ENCODE measurements around the gene PCDH8. TPM values are rescaled to one million over a fixed set of nuclear protein-coding genes. Genes with fewer than 3 reads are reported as not detected.
A peak's percentile ranks its signal among the peaks of the same experiment; 100 is the strongest.

Gene PCDH8
- under 1 TPM in 3 of 4 donors, not detected in 1; 0.05 to 0.14 (median 0.07) TPM for polyA plus RNA-seq (ENCODE audit: insufficient read length in 4 of 4)

GRCh38 chr13:52848455-52849195, at the start of gene PCDH8:
PCDH8 (minus strand) TSS chr13:52848640; CDS start chr13:52848436, 204 bp downstream.
- DNase-seq (ENCODE audit: low read depth in 4 of 4, low spot score in 3 of 4) = no peak

GRCh38 chr13:52896827-52897659, 48.6 kb upstream of the PCDH8 start:
- DNase-seq (ENCODE audit: low read depth in 4 of 4, low spot score in 3 of 4) = no peak

- DNase-seq (ENCODE audit: low read depth in 4 of 4, low spot score in 3 of 4) = no peak
Measured at GRCh38 chr13:52894413-52894812, 46.0 kb upstream of the PCDH8 start.

GRCh38 chr13:52892925-52893324, 44.5 kb upstream of the PCDH8 start:
- DNase-seq (ENCODE audit: low read depth in 4 of 4, low spot score in 3 of 4) = no peak

- DNase-seq (ENCODE audit: low read depth in 4 of 4, low spot score in 3 of 4) = no peak
Measured at GRCh38 chr13:52891706-52892105, 43.3 kb upstream of the PCDH8 start.

- DNase-seq (ENCODE audit: low read depth in 4 of 4, low spot score in 3 of 4) = no peak
Measured at GRCh38 chr13:52887165-52887564, 38.7 kb upstream of the PCDH8 start.

GRCh38 chr13:52885141-52885540, 36.7 kb upstream of the PCDH8 start:
- DNase-seq (ENCODE audit: low read depth in 4 of 4, low spot score in 3 of 4) = no peak

GRCh38 chr13:52884429-52885010, 36.1 kb upstream of the PCDH8 start:
- no peak for DNase-seq (ENCODE audit: low read depth in 4 of 4, low spot score in 3 of 4)

GRCh38 chr13:52882785-52883184, 34.3 kb upstream of the PCDH8 start:
- peak in 3 of 4 donors; percentile 16 to 36 (median 30) for DNase-seq (ENCODE audit: low read depth in 4 of 4, low spot score in 3 of 4)

- DNase-seq (ENCODE audit: low read depth in 4 of 4, low spot score in 3 of 4) = peak in 1 of 4 donors; percentile 6
Measured at GRCh38 chr13:52879950-52880741, 31.7 kb upstream of the PCDH8 start.

GRCh38 chr13:52878831-52879230, 30.4 kb upstream of the PCDH8 start:
- DNase-seq (ENCODE audit: low read depth in 4 of 4, low spot score in 3 of 4) = no peak

GRCh38 chr13:52870143-52870542, 21.7 kb upstream of the PCDH8 start:
- no peak for DNase-seq (ENCODE audit: low read depth in 4 of 4, low spot score in 3 of 4)

- DNase-seq (ENCODE audit: low read depth in 4 of 4, low spot score in 3 of 4) = no peak
Measured at GRCh38 chr13:52869621-52870020, 21.2 kb upstream of the PCDH8 start.

GRCh38 chr13:52869050-52869449, 20.6 kb upstream of the PCDH8 start:
- no peak for DNase-seq (ENCODE audit: low read depth in 4 of 4, low spot score in 3 of 4)

- DNase-seq (ENCODE audit: low read depth in 4 of 4, low spot score in 3 of 4) = no peak
Measured at GRCh38 chr13:52868190-52868589, 19.8 kb upstream of the PCDH8 start.

GRCh38 chr13:52864941-52865340, 16.5 kb upstream of the PCDH8 start:
- no peak for DNase-seq (ENCODE audit: low read depth in 4 of 4, low spot score in 3 of 4)

GRCh38 chr13:52862358-52863206, 14.1 kb upstream of the PCDH8 start:
- DNase-seq (ENCODE audit: low read depth in 4 of 4, low spot score in 3 of 4) = no peak

GRCh38 chr13:52852444-52852843, 4.0 kb upstream of the PCDH8 start:
- no peak for DNase-seq (ENCODE audit: low read depth in 4 of 4, low spot score in 3 of 4)

GRCh38 chr13:52851137-52851962, 2.9 kb upstream of the PCDH8 start:
- peak in 1 of 4 donors; percentile 10 for DNase-seq (ENCODE audit: low read depth in 4 of 4, low spot score in 3 of 4)

Measured in right renal pelvis (tissue), 4 donors.